Measurements from ENCODE around the gene GRK7.
"Not testable (repeated sequence)": the region's sequence is repeated elsewhere in the genome, so short reads cannot be mapped to it uniquely, and the experiment has no call there.

Gene GRK7

DNA sequence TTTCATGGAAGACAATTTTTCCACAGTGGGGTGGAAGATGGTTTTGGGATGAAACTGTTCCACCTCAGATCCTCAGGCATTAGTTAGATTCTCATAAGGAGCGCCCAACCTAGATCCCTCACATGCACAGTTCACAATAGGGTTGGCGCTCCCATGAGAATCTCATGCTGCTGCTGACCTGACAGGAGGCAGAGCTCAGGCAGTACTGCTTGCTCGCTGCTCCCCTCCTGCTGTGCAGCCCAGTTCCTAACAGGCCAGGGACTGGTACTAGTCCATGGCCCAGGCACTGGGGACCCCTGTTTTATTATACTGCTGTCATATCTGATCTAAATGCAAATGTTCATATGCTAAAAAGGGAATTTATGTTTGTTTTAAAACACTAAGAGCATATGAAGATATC lies 9.8 kb upstream of the GRK7 start:
- H3K4me3 ChIP-seq (ENCODE audit: low read depth, low read length): no peak overlapping the region
- TF ChIP-seq, protein P1, sequence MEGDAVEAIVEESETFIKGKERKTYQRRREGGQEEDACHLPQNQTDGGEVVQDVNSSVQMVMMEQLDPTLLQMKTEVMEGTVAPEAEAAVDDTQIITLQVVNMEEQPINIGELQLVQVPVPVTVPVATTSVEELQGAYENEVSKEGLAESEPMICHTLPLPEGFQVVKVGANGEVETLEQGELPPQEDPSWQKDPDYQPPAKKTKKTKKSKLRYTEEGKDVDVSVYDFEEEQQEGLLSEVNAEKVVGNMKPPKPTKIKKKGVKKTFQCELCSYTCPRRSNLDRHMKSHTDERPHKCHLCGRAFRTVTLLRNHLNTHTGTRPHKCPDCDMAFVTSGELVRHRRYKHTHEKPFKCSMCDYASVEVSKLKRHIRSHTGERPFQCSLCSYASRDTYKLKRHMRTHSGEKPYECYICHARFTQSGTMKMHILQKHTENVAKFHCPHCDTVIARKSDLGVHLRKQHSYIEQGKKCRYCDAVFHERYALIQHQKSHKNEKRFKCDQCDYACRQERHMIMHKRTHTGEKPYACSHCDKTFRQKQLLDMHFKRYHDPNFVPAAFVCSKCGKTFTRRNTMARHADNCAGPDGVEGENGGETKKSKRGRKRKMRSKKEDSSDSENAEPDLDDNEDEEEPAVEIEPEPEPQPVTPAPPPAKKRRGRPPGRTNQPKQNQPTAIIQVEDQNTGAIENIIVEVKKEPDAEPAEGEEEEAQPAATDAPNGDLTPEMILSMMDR (IDR thresholded peaks at IDR 0.05; ENCODE audit: borderline replicate concordance, insufficient read depth, low read depth, low read length): no peak

DNA sequence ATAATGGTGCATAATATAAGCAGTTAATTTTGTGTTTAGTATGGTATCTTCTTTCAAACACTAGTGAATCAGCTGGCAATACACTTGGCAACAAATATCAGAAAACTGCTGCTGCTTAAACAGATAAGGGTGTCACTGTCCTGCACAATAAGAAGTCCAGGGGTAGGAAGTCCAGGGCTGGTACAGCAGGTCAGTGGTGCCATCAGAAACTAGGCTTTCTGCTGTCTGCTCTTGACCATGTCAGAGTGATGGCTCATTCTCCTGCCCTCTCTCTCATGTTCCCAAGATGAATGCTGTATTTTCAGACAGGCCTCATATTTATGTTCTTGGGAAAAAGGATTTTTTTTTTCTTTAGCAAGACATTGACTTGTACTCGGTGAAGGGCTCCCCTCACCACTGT lies 9.2 kb upstream of the GRK7 start:
- H3K4me3 ChIP-seq (ENCODE audit: low read depth, low read length): no peak overlapping the region
- TF ChIP-seq, protein P1 (IDR thresholded peaks at IDR 0.05; ENCODE audit: borderline replicate concordance, insufficient read depth, low read depth, low read length): no peak

DNA sequence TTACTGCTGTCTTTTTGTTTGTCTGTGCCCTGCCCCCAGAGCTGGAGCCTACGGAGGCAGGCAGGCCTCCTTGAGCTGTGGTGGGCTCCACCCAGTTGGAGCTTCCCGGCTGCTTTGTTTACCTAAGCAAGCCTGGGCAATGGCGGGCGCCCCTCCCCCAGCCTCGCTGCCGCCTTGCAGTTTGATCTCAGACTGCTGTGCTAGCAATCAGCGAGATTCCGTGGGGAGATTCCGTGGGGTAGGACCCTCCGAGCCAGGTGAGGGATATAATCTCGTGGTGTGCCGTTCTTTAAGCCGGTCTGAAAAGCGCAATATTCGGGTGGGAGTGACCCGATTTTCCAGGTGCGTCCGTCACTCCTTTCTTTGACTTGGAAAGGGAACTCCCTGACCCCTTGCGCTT lies 656 bp upstream of the GRK7 start:
- H3K4me3 ChIP-seq (ENCODE audit: low read depth, low read length): not testable (repeated sequence)

- no peak overlapping the region for H3K4me3 ChIP-seq (ENCODE audit: low read depth, low read length)
- TF ChIP-seq, protein P1 (IDR thresholded peaks at IDR 0.05; ENCODE audit: borderline replicate concordance, insufficient read depth, low read depth, low read length): no peak
Measured at GRCh38 chr3:141764045-141764444, 837 bp downstream of the GRK7 start.

DNA sequence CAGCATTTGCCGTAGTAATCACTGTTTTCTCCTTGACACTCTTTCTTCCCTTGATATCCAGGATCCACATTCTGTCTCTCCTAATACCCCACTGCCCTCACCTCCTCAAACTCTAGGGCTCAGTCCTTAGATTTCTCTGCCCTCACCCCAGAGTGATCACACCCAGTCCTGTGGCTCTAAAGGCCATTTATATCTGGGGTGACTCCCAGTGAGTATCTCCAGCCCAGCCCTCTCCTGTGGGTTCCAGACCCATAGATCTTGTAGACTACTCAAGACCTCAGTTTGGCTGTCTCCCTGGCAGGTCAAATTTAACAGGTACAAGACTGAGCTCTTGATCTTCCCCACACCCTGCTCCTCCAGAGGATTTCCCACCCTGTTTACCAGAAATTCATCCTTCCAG lies 1.3 kb downstream of the GRK7 start:
- TF ChIP-seq, protein P1 (IDR thresholded peaks at IDR 0.05; ENCODE audit: borderline replicate concordance, insufficient read depth, low read depth, low read length): no peak
- H3K4me3 ChIP-seq (ENCODE audit: low read depth, low read length): no peak overlapping the region

- no peak overlapping the region for H3K4me3 ChIP-seq (ENCODE audit: low read depth, low read length)
- TF ChIP-seq, protein P1 (IDR thresholded peaks at IDR 0.05; ENCODE audit: borderline replicate concordance, insufficient read depth, low read depth, low read length): no peak
Measured at GRCh38 chr3:141764986-141765385, 1.8 kb downstream of the GRK7 start.

DNA sequence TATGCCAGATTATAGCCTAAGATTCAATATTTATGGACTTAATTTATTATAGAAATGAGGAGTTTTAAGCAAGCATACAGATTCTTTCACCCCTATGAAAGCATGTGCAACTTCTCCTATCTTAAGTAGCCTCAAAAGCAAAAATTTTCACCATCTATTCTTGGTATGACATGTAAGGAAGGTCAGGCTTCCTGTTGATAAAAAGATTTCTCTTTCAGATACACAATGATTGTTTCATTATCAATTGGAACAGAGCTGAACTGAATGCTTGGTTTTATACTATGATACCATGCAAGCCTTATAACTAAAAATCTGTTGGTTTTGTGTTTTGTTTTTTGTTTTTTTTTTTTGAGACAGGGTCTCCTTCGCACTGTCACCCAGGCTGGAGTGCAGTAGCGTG lies 3.9 kb downstream of the GRK7 start:
- TF ChIP-seq, protein P1 (IDR thresholded peaks at IDR 0.05; ENCODE audit: borderline replicate concordance, insufficient read depth, low read depth, low read length): no peak

More for the DNA sequence above, 3.9 kb downstream of the GRK7 start:
- H3K4me3 ChIP-seq (ENCODE audit: low read depth, low read length): no peak overlapping the region

Data from GM12875 (cell line).